Measurements from ENCODE around the gene DDRGK1. TPM values are rescaled to one million over a fixed set of nuclear protein-coding genes. Genes with fewer than 3 reads are reported as not detected.

DDRGK1 gene
- total RNA-seq, 2 donors from 2014 or later, result 43.8 to 48.0 TPM

- peaks cover 0 to 20% of the 10 kb centered on the region in 2 donors for H3K4me1 ChIP-seq
- H3K27me3 ChIP-seq, result no peaks in the 10 kb centered on the region
- H3K4me3 ChIP-seq, result peak overlapping the region; percentile 69 to 91
- H3K9me3 ChIP-seq, result no peaks in the 10 kb centered on the region
- DNase-seq (ENCODE audit: low spot score), result no peak
- H3K36me3 ChIP-seq, result peaks cover 20% of the 10 kb centered on the region
- H3K27ac ChIP-seq, result peak overlapping the region; percentile 87 to 89
- no peak for TF ChIP-seq CTCF (IDR thresholded peaks at IDR 0.05)
Measured at GRCh38 chr20:3203315-3204123, 963 bp downstream of the DDRGK1 start.

GRCh38 chr20:3202965-3203314 lies 1.5 kb downstream of the DDRGK1 start:
- peak overlapping the region in 1 of 2 donors; percentile 91 for H3K4me3 ChIP-seq
- H3K9me3 ChIP-seq, result no peaks in the 10 kb centered on the region
- H3K36me3 ChIP-seq, result peaks cover 20% of the 10 kb centered on the region
- no peaks in the 10 kb centered on the region for H3K27me3 ChIP-seq
- peaks cover 0 to 15% of the 10 kb centered on the region in 2 donors for H3K4me1 ChIP-seq
- no peak for DNase-seq (ENCODE audit: low spot score)
- no peak for TF ChIP-seq CTCF (IDR thresholded peaks at IDR 0.05)
- peak overlapping the region in 1 of 2 donors; percentile 89 for H3K27ac ChIP-seq

GRCh38 chr20:3199976-3200755 lies 4.3 kb downstream of the DDRGK1 start:
- H3K36me3 ChIP-seq, result peaks cover 31% of the 10 kb centered on the region

GRCh38 chr20:3199206-3199605 lies 5.3 kb downstream of the DDRGK1 start:
- Histone ChIP-seq H3K4me1 (peaks cover 0 to 15% of the 10 kb centered on the region in 2 donors), H3K4me3 (no peak overlapping the region), H3K9me3 (no peaks in the 10 kb centered on the region), H3K27ac (no peak overlapping the region), H3K36me3 (peaks cover 41% of the 10 kb centered on the region), H3K27me3 (no peaks in the 10 kb centered on the region)
- TF ChIP-seq CTCF (IDR thresholded peaks at IDR 0.05), result no peak
- no peak for DNase-seq (ENCODE audit: low spot score)

More at GRCh38 chr20:3199976-3200755, 4.3 kb downstream of the DDRGK1 start:
- no peak overlapping the region for H3K27ac ChIP-seq
- H3K4me3 ChIP-seq, result no peak overlapping the region
- DNase-seq (ENCODE audit: low spot score), result no peak
- no peaks in the 10 kb centered on the region for H3K27me3 ChIP-seq
- no peaks in the 10 kb centered on the region for H3K9me3 ChIP-seq
- H3K4me1 ChIP-seq, result peaks cover 0 to 15% of the 10 kb centered on the region in 2 donors
- no peak for TF ChIP-seq CTCF (IDR thresholded peaks at IDR 0.05)

- no peaks in the 10 kb centered on the region for H3K9me3 ChIP-seq
- H3K27ac ChIP-seq, result no peak overlapping the region
- no peaks in the 10 kb centered on the region for H3K4me1 ChIP-seq
- no peak overlapping the region for H3K4me3 ChIP-seq
- TF ChIP-seq CTCF (IDR thresholded peaks at IDR 0.05), result no peak
- H3K27me3 ChIP-seq, result no peaks in the 10 kb centered on the region
- H3K36me3 ChIP-seq, result peaks cover 72% of the 10 kb centered on the region
- no peak for DNase-seq (ENCODE audit: low spot score)
Measured at GRCh38 chr20:3195590-3196237, 8.8 kb downstream of the DDRGK1 start.
